Small intestine (tissue), 7 donors: ENCODE results near the gene NUP98. TPM values are rescaled to one million over a fixed set of nuclear protein-coding genes. Genes with fewer than 3 reads are reported as not detected.

Experiments
- DNase-seq, 2 donors: peaks; one replicate each; pipeline versions ENCODE4 v3.0.0 to v3.0.0-alpha.2; 2013
- FAIRE-seq: peaks from 2 replicates; lab custom pipeline; 2012; peaks lifted over from hg19 to GRCh38; lab: Jason Lieb, UNC
- H3K27ac ChIP-seq, 3 donors: one replicate each; pipeline ENCODE4 v1.5.1; 2013; ENCODE audit warnings: low read length in 2 of 3, mild to moderate bottlenecking in 2 of 3, control low read depth in 1 of 3, inconsistent platforms in 1 of 3, low read depth in 1 of 3, moderate library complexity in 1 of 3
- H3K27me3 ChIP-seq, 3 donors: one replicate each; pipeline ENCODE4 v1.6.1; 2013; ENCODE audit warnings: low read length in 3 of 3, inconsistent platforms in 1 of 3; ENCODE audit not compliant: control insufficient read depth in 3 of 3, insufficient read depth in 3 of 3
- H3K36me3 ChIP-seq, 3 donors: one replicate each; pipeline ENCODE4 v1.6.1; 2013; ENCODE audit warnings: low read length in 3 of 3, inconsistent platforms in 1 of 3, low read depth in 1 of 3, mild to moderate bottlenecking in 1 of 3, moderate library complexity in 1 of 3; ENCODE audit not compliant: control insufficient read depth in 3 of 3, insufficient read depth in 2 of 3
- H3K4me1 ChIP-seq, 3 donors: one replicate each; pipeline ENCODE4 v1.6.1; 2013; ENCODE audit warnings: low read length in 2 of 3, inconsistent platforms in 1 of 3, low read depth in 1 of 3, mild to moderate bottlenecking in 1 of 3, moderate library complexity in 1 of 3; ENCODE audit not compliant: control insufficient read depth in 3 of 3, insufficient read depth in 2 of 3
- H3K4me3 ChIP-seq, 3 donors: one replicate each; pipeline ENCODE4 v1.5.1; 2013; ENCODE audit warnings: low read length in 3 of 3, control low read depth in 1 of 3, inconsistent platforms in 1 of 3, low read depth in 1 of 3, mild to moderate bottlenecking in 1 of 3, moderate library complexity in 1 of 3
- H3K9me3 ChIP-seq, 2 donors: one replicate each; pipeline ENCODE4 v1.6.1; 2013; ENCODE audit warnings: low read depth in 1 of 2, low read length in 1 of 2; ENCODE audit not compliant: control insufficient read depth in 2 of 2, insufficient read depth in 1 of 2
- WGBS, 3 donors: extraction: QIAGEN DNeasy Blood & Tissue Kit; methylation state at CpG; one replicate each; pipeline ENCODE4 v1.1.7; 2013; 5-methylcytosine and 5-hydroxymethylcytosine counted together
- polyA plus RNA-seq, 4 donors: library from polyadenylated mRNA; stranded (reverse) in 3 of 4; unstranded in 1 of 4; fragments of 200-250 nt in 3 of 4; fragments of 120-200 nt in 1 of 4; gene quantifications; one replicate each; pipeline versions ENCODE4 v1.2.1 to v1.2.3, GENCODE V29; 2013
- donor health status: healthy with polysubstance abuse.
- donor health status: control.
- donor health status: control.
- donor health status: Bipolar disorder and iron deficiency.
- donor health status: healthy.

Gene NUP98
- polyA plus RNA-seq, 4 donors = 14.1 to 53.1 (median 24.4) TPM

DNA sequence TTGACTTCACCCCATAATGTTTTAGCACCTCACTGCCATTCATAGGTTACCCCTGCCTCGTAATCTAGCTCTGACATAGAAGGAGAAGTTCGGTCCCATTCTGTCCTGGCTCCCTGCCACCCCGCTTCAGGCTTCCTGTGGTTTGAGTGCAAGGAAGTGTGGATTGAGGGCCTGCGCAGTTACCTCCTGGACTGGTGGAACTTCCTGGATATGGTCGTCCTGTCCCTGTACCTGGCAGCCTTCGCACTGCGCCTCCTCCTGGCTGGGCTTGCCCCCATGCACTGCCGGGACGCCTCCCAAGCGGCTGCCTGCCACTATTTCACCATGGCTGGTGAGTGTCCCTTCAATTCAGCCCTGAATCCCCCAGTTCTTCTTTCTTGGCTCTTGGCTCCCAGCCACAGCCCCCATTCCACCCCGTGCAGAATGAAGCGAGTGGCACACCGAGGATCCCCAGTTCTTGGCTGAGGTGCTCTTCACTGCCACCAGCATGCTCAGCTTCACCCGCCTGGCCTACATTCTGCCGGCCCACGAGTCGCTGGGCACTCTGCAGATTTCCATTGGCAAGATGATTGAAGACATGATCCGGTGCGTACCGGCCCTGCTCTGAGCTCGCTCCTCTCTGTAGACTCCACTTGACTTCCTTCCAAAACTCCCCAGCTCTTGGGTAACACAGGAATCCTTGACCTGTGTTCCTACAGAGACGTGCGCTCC is 170.9 kb downstream of the NUP98 start:
- FAIRE-seq = no peak
- no peak overlapping the region for H3K4me3 ChIP-seq
- 69 to 86% (median 76%) methylated on average over 23 of the region's 23 CpGs for WGBS, 3 donors
- no peaks in the 10 kb centered on the region for H3K9me3 ChIP-seq
- DNase-seq = no peak
- no peaks in the 10 kb centered on the region for H3K27me3 ChIP-seq
- H3K36me3 ChIP-seq = no peaks in the 10 kb centered on the region
- H3K27ac ChIP-seq = no peak overlapping the region
- H3K4me1 ChIP-seq = peaks cover 0 to 3% (median 0%) of the 10 kb centered on the region in 3 donors

Other genes starting within 250 kb of the NUP98 start
- gene ART5, start 155.6 kb downstream of the NUP98 start, polyA plus RNA-seq = under 1 TPM in 2 of 4 donors, not detected in 2; 0.09 to 0.25 TPM
- under 1 TPM in 1 of 4 donors, not detected in 3; 0.04 TPM for gene ART1, start 152.4 kb downstream of the NUP98 start, polyA plus RNA-seq
- gene CHRNA10, start 126.2 kb downstream of the NUP98 start, polyA plus RNA-seq = 1 to 10 TPM; 1.0 to 2.7 (median 1.7) TPM
- gene PGAP2, start 11.0 kb upstream of the NUP98 start, polyA plus RNA-seq = 100 to 1,000 TPM in 1 of 4 donors, 10 to 100 TPM in 3; 18.9 to 106 (median 24.1) TPM
- gene RHOG, start 43.4 kb upstream of the NUP98 start, polyA plus RNA-seq = 100 to 1,000 TPM in 1 of 4 donors, 10 to 100 TPM in 3; 45.5 to 114 (median 74.3) TPM
- gene STIM1, start 58.1 kb upstream of the NUP98 start, polyA plus RNA-seq = 10 to 100 TPM in 2 of 4 donors, 1 to 10 TPM in 2; 5.6 to 27.9 (median 11.7) TPM